Esophagus (tissue), 2 donors: ENCODE measurements around the gene DCC. TPM values are rescaled to one million over a fixed set of nuclear protein-coding genes. Genes with fewer than 3 reads are reported as not detected.

ENCODE experiments used
- H3K27ac ChIP-seq, 2 donors: one replicate each; pipeline ENCODE4 v1.5.1; 2013; ENCODE audit warnings: low read depth in 2 of 2, mild to moderate bottlenecking in 2 of 2, inconsistent platforms in 1 of 2, low read length in 1 of 2, moderate library complexity in 1 of 2
- H3K27me3 ChIP-seq, 2 donors: one replicate each; pipeline ENCODE4 v1.6.1; 2013; ENCODE audit warnings: low read length in 2 of 2, control low read depth in 1 of 2, mild to moderate bottlenecking in 1 of 2; ENCODE audit not compliant: insufficient read depth in 2 of 2, control insufficient read depth in 1 of 2
- H3K36me3 ChIP-seq, 2 donors: one replicate each; pipeline ENCODE4 v1.6.1; 2013; ENCODE audit warnings: low read length in 1 of 2; ENCODE audit not compliant: control insufficient read depth in 2 of 2, insufficient read depth in 2 of 2
- H3K4me1 ChIP-seq, 2 donors: one replicate each; pipeline ENCODE4 v1.6.1; 2013; ENCODE audit warnings: low read length in 1 of 2; ENCODE audit not compliant: control insufficient read depth in 2 of 2, insufficient read depth in 2 of 2
- H3K4me3 ChIP-seq, 2 donors: one replicate each; pipeline ENCODE4 v1.5.1; 2013; ENCODE audit warnings: low read length in 2 of 2, mild to moderate bottlenecking in 2 of 2, low read depth in 1 of 2, moderate library complexity in 1 of 2
- H3K9me3 ChIP-seq, 2 donors: one replicate each; pipeline ENCODE4 v1.6.1; 2013; ENCODE audit warnings: mild to moderate bottlenecking in 2 of 2, low read depth in 1 of 2, low read length in 1 of 2, moderate library complexity in 1 of 2; ENCODE audit not compliant: control insufficient read depth in 2 of 2, insufficient read depth in 1 of 2
- WGBS, 2 donors: extraction: QIAGEN DNeasy Blood & Tissue Kit; methylation state at CpG; one replicate each; pipeline ENCODE4 v1.1.7; 2013; 5-methylcytosine and 5-hydroxymethylcytosine counted together
- polyA plus RNA-seq, 2 donors: library from polyadenylated mRNA; stranded (reverse); fragments of 200-250 nt; gene quantifications; one replicate each; pipeline ENCODE4 v1.2.3, GENCODE V29; 2013
- donor health status: healthy with polysubstance abuse.
- donor health status: Bipolar disorder and iron deficiency.

Gene DCC
- polyA plus RNA-seq, 2 donors: not detected

DNA sequence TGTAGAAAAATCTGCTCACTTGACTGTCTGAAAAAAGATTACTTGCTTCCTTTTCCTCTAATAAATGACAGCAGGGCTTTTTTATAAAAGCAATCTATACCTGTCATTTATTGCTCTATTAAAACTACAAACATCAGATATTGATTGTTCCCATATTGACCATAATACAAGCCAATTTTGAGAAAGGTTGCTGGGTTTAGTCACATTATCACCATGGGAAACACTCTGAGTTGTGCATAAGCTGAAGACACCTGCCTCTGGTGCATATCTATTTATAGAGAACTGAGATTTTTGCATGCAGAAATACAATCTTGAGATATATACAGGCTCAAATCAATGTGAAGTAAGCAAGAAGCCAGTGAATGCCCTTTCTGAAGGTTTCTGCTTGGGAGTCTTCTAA, 853.9 kb downstream of the DCC start:
- Histone ChIP-seq H3K27ac (no peak overlapping the region), H3K4me1 (no peaks in the 10 kb centered on the region), H3K9me3 (no peaks in the 10 kb centered on the region), H3K4me3 (no peak overlapping the region), H3K27me3 (no peaks in the 10 kb centered on the region), H3K36me3 (no peaks in the 10 kb centered on the region)

DNA sequence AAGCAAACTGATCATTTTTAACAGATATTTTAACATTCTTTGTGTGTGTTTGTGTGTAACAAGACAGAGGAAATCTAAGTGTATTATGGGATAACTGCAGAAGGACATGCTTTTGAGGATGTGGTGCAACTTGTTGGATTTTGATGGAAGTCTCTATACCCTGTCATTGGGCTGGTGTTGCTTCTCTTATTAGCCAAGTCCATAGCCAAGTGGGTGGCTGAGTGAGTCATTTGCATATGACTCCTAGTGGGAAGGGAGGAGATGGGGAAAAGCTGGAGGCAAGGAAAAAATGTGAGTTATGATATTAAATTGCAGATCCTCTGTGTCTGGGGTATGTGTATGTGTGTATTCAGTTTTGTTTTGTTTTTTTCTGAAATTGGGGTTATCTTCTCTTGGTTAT, 879.9 kb downstream of the DCC start:
- no peaks in the 10 kb centered on the region for H3K4me1 ChIP-seq
- no peaks in the 10 kb centered on the region for H3K27me3 ChIP-seq
- no peak overlapping the region for H3K27ac ChIP-seq
- no peak overlapping the region for H3K4me3 ChIP-seq
- H3K9me3 ChIP-seq: no peaks in the 10 kb centered on the region
- no peaks in the 10 kb centered on the region for H3K36me3 ChIP-seq

DNA sequence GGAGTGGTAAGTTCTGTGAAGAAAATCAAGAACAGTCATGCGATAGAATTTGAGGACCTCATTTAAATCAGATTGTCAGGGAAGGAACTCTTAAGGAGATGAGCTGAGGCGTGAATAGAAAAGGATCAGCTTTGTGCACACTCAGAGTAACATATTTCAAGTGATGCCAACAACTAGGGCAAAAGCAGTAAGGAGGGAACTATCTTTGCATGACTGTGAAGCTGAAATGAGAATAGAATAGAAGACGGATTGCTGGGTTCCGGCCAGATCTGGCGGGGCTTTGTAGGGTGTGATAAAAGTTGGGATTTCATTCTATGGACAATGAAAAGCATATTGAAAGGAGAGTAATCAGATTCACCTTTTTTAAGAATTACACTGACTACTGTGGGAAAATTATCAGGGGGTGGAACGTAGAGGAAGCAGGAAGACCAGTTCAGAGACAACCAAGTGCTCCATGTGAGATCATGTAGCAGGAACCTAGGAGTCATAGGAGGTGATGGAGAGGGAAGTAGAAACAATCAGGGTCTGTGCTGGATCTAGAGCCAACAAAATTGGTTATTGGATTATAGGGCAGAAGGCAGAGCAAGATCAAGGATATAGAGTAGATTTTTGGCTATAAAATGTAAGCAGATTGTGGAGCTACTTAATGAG, 884.3 kb downstream of the DCC start:
- no peaks in the 10 kb centered on the region for H3K27me3 ChIP-seq
- no peak overlapping the region for H3K4me3 ChIP-seq
- H3K9me3 ChIP-seq: no peaks in the 10 kb centered on the region
- WGBS, 2 donors: 80% methylated on average over 6 of the region's 6 CpGs
- no peaks in the 10 kb centered on the region for H3K36me3 ChIP-seq
- no peak overlapping the region for H3K27ac ChIP-seq
- no peaks in the 10 kb centered on the region for H3K4me1 ChIP-seq

DNA sequence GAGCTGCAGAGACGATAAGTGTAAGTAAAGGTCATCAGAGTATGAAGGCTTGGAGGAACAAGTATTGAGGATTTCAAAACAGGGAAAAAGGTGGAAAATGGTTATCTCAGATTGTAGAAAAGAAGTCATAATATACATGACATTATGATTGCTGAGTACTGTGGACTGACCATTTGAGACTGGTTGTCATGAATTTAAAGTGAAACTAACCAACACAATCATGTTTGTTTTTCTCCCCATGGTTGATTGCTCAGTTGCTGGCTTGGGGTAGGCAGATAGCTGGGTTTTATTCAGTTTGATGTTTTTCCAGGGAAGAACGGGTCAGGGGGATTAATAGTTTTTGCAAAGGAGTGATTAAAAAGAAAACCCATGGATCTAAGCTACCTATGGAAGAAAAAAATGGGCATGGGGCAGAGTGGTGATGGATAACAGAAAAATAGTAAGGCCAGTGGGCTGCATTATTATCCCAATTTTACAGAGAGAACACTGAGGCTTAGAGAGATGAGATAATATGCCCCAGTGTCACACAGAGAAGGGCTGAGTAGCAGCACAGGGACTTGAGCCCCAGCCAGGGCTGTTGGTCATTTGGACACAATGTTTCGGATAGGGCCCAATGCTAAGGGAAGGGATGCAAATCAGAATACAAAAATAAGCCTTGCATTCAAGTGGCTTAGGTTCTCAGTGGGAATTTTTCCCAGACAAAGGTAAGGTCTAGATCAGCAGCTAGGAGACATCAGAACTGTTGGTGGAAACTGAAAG, 885.7 kb downstream of the DCC start:
- no peaks in the 10 kb centered on the region for H3K4me1 ChIP-seq
- no peak overlapping the region for H3K4me3 ChIP-seq
- no peak overlapping the region for H3K27ac ChIP-seq
- H3K27me3 ChIP-seq: no peaks in the 10 kb centered on the region
- 72 to 75% methylated on average over 3 of the region's 3 CpGs for WGBS, 2 donors
- no peaks in the 10 kb centered on the region for H3K9me3 ChIP-seq
- no peaks in the 10 kb centered on the region for H3K36me3 ChIP-seq

DNA sequence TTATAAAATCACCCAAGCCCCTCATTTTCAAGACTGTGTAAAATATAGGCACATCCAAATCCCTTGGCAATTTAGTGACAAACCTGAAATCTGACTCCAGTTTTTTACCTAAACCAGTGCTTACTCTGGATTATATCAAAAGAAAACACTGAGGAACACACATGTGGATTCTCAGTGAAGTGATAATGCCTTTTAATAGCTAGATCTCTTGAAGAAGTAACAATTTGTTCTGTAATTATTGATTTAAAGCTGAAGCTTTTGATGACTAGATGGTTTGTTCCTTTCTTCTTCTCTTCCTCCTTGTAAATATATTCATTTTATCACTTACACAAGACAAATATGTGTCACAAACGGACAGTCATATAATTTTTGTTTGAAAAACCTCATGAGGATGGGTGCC, 894.6 kb downstream of the DCC start:
- no peaks in the 10 kb centered on the region for H3K4me1 ChIP-seq
- no peak overlapping the region for H3K4me3 ChIP-seq
- H3K27ac ChIP-seq: no peak overlapping the region
- H3K27me3 ChIP-seq: no peaks in the 10 kb centered on the region
- no peaks in the 10 kb centered on the region for H3K36me3 ChIP-seq
- 46 to 49% methylated on average over 1 of the region's 1 CpG for WGBS, 2 donors
- H3K9me3 ChIP-seq: no peaks in the 10 kb centered on the region

DNA sequence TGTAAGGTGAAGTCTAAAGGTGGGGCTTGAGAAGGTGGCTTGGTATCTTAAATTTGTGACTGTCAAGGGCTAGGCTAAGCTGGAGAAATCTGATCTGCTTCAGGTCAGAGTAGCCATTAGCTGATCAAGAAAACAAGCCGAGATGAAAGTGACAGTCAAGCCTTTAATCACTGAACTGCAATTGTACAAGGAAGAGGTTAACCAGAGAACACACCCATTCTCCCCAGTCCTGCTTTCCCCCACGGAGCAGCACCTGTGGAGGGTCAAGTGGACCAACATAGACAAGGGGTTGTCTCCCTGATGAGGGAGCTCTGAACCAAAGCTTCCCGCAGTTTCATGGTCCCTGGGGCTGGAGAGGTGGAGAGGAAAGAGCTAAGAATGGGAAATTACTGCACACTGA, 901.2 kb downstream of the DCC start:
- no peaks in the 10 kb centered on the region for H3K27me3 ChIP-seq
- no peak overlapping the region for H3K4me3 ChIP-seq
- no peaks in the 10 kb centered on the region for H3K36me3 ChIP-seq
- no peaks in the 10 kb centered on the region for H3K4me1 ChIP-seq
- WGBS, 2 donors: 52 to 55% methylated on average over 3 of the region's 3 CpGs
- no peaks in the 10 kb centered on the region for H3K9me3 ChIP-seq
- H3K27ac ChIP-seq: no peak overlapping the region

DNA sequence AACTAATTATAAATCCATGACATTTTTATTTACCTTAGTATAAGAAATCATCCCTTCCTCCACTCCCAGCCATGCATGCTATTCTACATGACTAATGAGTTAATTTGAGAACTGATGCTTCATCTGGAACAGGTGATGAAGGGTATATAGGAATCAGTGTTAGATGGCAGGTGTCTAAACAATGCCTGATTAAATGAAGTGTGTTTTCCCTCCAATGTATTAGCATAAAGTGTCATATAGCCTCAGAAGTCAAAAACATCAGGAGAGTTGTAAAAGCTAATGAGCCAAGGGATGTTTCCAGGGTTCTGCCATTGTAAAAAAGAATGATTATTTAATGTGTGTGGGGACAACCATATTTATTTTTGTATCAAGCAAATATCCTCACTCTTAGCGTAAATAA, 913.8 kb downstream of the DCC start:
- WGBS, 2 donors: 52 to 68% methylated on average over 1 of the region's 1 CpG
- H3K27me3 ChIP-seq: no peaks in the 10 kb centered on the region
- H3K27ac ChIP-seq: no peak overlapping the region
- no peaks in the 10 kb centered on the region for H3K36me3 ChIP-seq
- H3K4me1 ChIP-seq: no peaks in the 10 kb centered on the region
- H3K9me3 ChIP-seq: no peaks in the 10 kb centered on the region
- no peak overlapping the region for H3K4me3 ChIP-seq

DNA sequence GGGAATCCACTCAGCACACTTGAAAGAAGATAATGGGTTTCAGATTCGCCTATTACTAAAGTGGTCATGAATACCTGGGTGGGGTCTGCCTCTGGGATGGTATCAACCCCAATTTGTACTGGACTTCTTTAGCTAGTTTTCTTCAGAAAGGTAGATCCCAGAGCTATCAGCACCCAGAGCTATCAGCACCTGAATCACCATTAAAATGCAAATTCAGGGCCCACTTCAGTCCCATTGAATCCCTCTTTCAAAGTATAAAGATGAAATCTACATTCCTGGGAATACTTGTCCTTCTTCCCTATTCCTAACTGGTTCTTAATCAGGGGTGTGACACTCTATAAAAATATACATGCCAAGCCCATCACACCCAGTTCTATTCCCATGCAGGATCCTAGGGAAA, 914.3 kb downstream of the DCC start:
- Histone ChIP-seq H3K27ac (no peak overlapping the region), H3K36me3 (no peaks in the 10 kb centered on the region), H3K4me3 (no peak overlapping the region), H3K27me3 (no peaks in the 10 kb centered on the region), H3K9me3 (no peaks in the 10 kb centered on the region), H3K4me1 (no peaks in the 10 kb centered on the region)
- whole genome bisulfite sequencing, 2 donors: 59 to 75% methylated on average over 1 of the region's 1 CpG

DNA sequence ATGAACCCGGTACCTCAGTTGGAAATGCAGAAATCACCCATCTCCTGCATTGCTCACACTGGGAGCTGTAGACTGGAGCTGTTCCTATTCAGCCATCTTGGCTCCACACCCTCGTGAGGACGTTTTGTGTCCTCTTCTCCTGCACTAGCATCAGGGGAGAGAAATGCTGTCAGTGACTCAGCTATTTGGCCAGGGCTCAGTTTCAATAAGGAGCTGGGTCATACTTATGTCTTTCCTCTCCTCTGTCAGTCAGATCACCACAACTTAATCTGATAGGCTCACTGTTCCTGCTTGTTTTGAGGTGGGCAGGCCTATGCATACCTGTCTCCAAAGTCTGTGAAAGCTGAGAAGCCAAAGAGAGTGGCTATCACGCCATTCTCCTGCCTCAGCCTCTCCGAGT, 921.2 kb downstream of the DCC start:
- Histone ChIP-seq H3K27ac (no peak overlapping the region), H3K4me1 (no peaks in the 10 kb centered on the region), H3K4me3 (no peak overlapping the region), H3K9me3 (peaks cover 0 to 3% of the 10 kb centered on the region in 2 donors), H3K36me3 (no peaks in the 10 kb centered on the region), H3K27me3 (no peaks in the 10 kb centered on the region)
- 76 to 84% methylated on average over 5 of the region's 5 CpGs for WGBS, 2 donors

DNA sequence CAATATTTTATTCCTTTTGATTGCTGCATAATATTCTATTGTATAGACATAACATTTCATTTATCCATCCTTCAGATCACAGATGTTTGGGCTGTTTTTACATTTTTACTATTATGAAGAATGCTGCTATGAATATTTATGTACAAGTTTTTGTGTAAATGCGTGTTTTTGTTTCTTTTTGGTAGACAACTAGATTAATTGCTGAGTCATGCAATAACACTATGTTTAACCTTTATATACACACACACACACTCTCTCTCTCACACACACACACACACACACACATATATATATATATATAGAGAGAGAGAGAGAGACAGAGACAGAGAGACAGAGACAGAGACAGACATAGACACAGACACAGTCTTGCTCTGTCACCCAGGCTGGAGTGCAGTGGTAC, 926.9 kb downstream of the DCC start:
- peaks cover 0 to 4% of the 10 kb centered on the region in 2 donors for H3K9me3 ChIP-seq
- no peaks in the 10 kb centered on the region for H3K4me1 ChIP-seq
- no peaks in the 10 kb centered on the region for H3K36me3 ChIP-seq
- no peaks in the 10 kb centered on the region for H3K27me3 ChIP-seq
- H3K27ac ChIP-seq: no peak overlapping the region
- WGBS, 2 donors: 77 to 85% methylated on average over 1 of the region's 1 CpG
- no peak overlapping the region for H3K4me3 ChIP-seq
